Measurements from ENCODE around the gene PTPRO.

PTPRO gene

GRCh38 chr12:15341371-15341770, 19.1 kb downstream of the PTPRO start:
- CTCF ChIA-PET = interaction anchor here (0.8 to 1.3 kb wide), 3 partner anchors 9 to 13 kb away, joined by 3 read pairs; no protein-coding TSS in a partner anchor

DNA sequence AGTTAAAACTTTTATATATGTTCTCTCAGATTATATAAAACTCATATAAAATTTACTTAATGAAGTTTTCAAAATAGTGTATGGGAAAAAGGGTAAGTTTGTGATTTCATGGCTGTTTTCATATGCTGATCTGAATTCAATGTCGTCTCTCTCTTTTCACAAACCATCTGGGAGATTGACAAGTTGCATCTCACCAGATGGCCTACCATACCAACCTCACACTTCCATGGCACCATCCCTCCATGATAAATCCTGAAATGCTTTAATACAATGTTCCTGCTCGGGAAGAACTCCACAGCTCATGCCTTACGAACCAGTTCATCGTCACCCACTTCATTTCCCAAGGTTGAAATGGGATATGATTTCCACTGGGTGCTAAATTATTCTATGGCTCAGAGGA, 22.3 kb downstream of the PTPRO start:
- TF ChIP-seq, protein P1, sequence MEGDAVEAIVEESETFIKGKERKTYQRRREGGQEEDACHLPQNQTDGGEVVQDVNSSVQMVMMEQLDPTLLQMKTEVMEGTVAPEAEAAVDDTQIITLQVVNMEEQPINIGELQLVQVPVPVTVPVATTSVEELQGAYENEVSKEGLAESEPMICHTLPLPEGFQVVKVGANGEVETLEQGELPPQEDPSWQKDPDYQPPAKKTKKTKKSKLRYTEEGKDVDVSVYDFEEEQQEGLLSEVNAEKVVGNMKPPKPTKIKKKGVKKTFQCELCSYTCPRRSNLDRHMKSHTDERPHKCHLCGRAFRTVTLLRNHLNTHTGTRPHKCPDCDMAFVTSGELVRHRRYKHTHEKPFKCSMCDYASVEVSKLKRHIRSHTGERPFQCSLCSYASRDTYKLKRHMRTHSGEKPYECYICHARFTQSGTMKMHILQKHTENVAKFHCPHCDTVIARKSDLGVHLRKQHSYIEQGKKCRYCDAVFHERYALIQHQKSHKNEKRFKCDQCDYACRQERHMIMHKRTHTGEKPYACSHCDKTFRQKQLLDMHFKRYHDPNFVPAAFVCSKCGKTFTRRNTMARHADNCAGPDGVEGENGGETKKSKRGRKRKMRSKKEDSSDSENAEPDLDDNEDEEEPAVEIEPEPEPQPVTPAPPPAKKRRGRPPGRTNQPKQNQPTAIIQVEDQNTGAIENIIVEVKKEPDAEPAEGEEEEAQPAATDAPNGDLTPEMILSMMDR (IDR thresholded peaks at IDR 0.05; ENCODE audit: control extremely low read depth, extremely low read depth, low read depth, missing control alignments) = no peak
- DNase-seq (ENCODE audit: extremely low spot score) = no peak
- POLR2A ChIA-PET = no interaction called here
- CTCF ChIA-PET = no interaction called here

More at GRCh38 chr12:15341371-15341770, 19.1 kb downstream of the PTPRO start:
- no peak for DNase-seq (ENCODE audit: extremely low spot score)
- TF ChIP-seq, protein P1 (IDR thresholded peaks at IDR 0.05; ENCODE audit: control extremely low read depth, extremely low read depth, low read depth, missing control alignments) = no peak
- POLR2A ChIA-PET = no interaction called here

- no peak for DNase-seq (ENCODE audit: extremely low spot score)
- ChIA-PET CTCF (no interaction called here), POLR2A (no interaction called here)
- TF ChIP-seq, protein P1 (IDR thresholded peaks at IDR 0.05; ENCODE audit: control extremely low read depth, extremely low read depth, low read depth, missing control alignments) = no peak
Measured at GRCh38 chr12:15346488-15346887, 24.2 kb downstream of the PTPRO start.

GRCh38 chr12:15350643-15351042, 28.3 kb downstream of the PTPRO start:
- TF ChIP-seq, protein P1 (IDR thresholded peaks at IDR 0.05; ENCODE audit: control extremely low read depth, extremely low read depth, low read depth, missing control alignments) = no peak
- DNase-seq (ENCODE audit: extremely low spot score) = no peak
- ChIA-PET CTCF (interaction anchor here (1.4 to 1.5 kb wide), 2 partner anchors 9 to 11 kb away, joined by 3 to 5 read pairs; no protein-coding TSS in a partner anchor), POLR2A (no interaction called here)

- DNase-seq (ENCODE audit: extremely low spot score) = no peak
- POLR2A ChIA-PET = no interaction called here
- CTCF ChIA-PET = no interaction called here
- TF ChIP-seq, protein P1 (IDR thresholded peaks at IDR 0.05; ENCODE audit: control extremely low read depth, extremely low read depth, low read depth, missing control alignments) = no peak
Measured at GRCh38 chr12:15355766-15356165, 33.5 kb downstream of the PTPRO start.

GRCh38 chr12:15356951-15357364, 34.6 kb downstream of the PTPRO start:
- CTCF ChIA-PET = no interaction called here
- POLR2A ChIA-PET = no interaction called here
- no peak for DNase-seq (ENCODE audit: extremely low spot score)
- TF ChIP-seq, protein P1 (IDR thresholded peaks at IDR 0.05; ENCODE audit: control extremely low read depth, extremely low read depth, low read depth, missing control alignments) = no peak

Measured in GM10248 (cell line).